ENCODE results near the gene NEDD4L. TPM values are rescaled to one million over a fixed set of nuclear protein-coding genes. Genes with fewer than 3 reads are reported as not detected.

Gene NEDD4L
- total and polyA plus RNA-seq, 7 donors: 52.0 to 104 (median 57.4) TPM

GRCh38 chr18:58025733-58026132 is 18.3 kb upstream of the NEDD4L start:
- DNase-seq: no peak
- Histone ChIP-seq H3K9me3 (no peaks in the 10 kb centered on the region), H3K27me3 (no peaks in the 10 kb centered on the region), H3K4me3 (no peak overlapping the region), H3K36me3 (no peaks in the 10 kb centered on the region), H3K27ac (no peak overlapping the region), H3K4me1 (no peaks in the 10 kb centered on the region)
- whole genome bisulfite sequencing, 2 donors: 35 to 61% methylated on average over 2 of the region's 2 CpGs
- TF ChIP-seq EP300 (IDR thresholded peaks at IDR 0.05) (no peak), POLR2AphosphoS5 (IDR thresholded peaks at IDR 0.05) (no peak), POLR2A (IDR thresholded peaks at IDR 0.05) (no peak), CTCF (IDR thresholded peaks at IDR 0.05) (no peak)
- intact Hi-C loops (cut with DNase I): no loop called here

GRCh38 chr18:58026395-58026794 is 17.6 kb upstream of the NEDD4L start:
- no peaks in the 10 kb centered on the region for H3K4me1 ChIP-seq
- intact Hi-C loops (cut with DNase I): no loop called here
- H3K27ac ChIP-seq: no peak overlapping the region
- 83 to 86% methylated on average over 3 of the region's 3 CpGs for WGBS, 2 donors
- H3K9me3 ChIP-seq: no peaks in the 10 kb centered on the region
- no peak for DNase-seq
- H3K36me3 ChIP-seq: no peaks in the 10 kb centered on the region
- no peak overlapping the region for H3K4me3 ChIP-seq
- no peaks in the 10 kb centered on the region for H3K27me3 ChIP-seq
- TF ChIP-seq POLR2AphosphoS5 (IDR thresholded peaks at IDR 0.05) (no peak), CTCF (IDR thresholded peaks at IDR 0.05) (no peak), POLR2A (IDR thresholded peaks at IDR 0.05) (no peak), EP300 (IDR thresholded peaks at IDR 0.05) (no peak)

- no peak overlapping the region for H3K27ac ChIP-seq
- H3K4me1 ChIP-seq: no peaks in the 10 kb centered on the region
- TF ChIP-seq CTCF (IDR thresholded peaks at IDR 0.05) (no peak), POLR2A (IDR thresholded peaks at IDR 0.05) (no peak), POLR2AphosphoS5 (IDR thresholded peaks at IDR 0.05) (no peak), EP300 (IDR thresholded peaks at IDR 0.05) (no peak)
- no peaks in the 10 kb centered on the region for H3K9me3 ChIP-seq
- H3K4me3 ChIP-seq: no peak overlapping the region
- H3K27me3 ChIP-seq: no peaks in the 10 kb centered on the region
- no peak for DNase-seq
- 48% methylated on average over 2 of the region's 2 CpGs for WGBS, 2 donors
- no peaks in the 10 kb centered on the region for H3K36me3 ChIP-seq
- intact Hi-C loops (cut with DNase I): no loop called here
Measured at GRCh38 chr18:58026857-58027256, 17.2 kb upstream of the NEDD4L start.

GRCh38 chr18:58027341-58027740 is 16.7 kb upstream of the NEDD4L start:
- Histone ChIP-seq H3K4me1 (no peaks in the 10 kb centered on the region), H3K9me3 (no peaks in the 10 kb centered on the region), H3K27ac (no peak overlapping the region), H3K4me3 (no peak overlapping the region), H3K27me3 (no peaks in the 10 kb centered on the region), H3K36me3 (no peaks in the 10 kb centered on the region)
- TF ChIP-seq EP300 (IDR thresholded peaks at IDR 0.05) (no peak), CTCF (IDR thresholded peaks at IDR 0.05) (no peak), POLR2A (IDR thresholded peaks at IDR 0.05) (no peak)
- intact Hi-C loops (cut with DNase I): no loop called here
- WGBS, 2 donors: 76 to 85% methylated on average over 3 of the region's 3 CpGs
- no peak for DNase-seq

- Histone ChIP-seq H3K9me3 (no peaks in the 10 kb centered on the region), H3K4me1 (no peaks in the 10 kb centered on the region), H3K4me3 (no peak overlapping the region), H3K27me3 (no peaks in the 10 kb centered on the region), H3K27ac (no peak overlapping the region), H3K36me3 (no peaks in the 10 kb centered on the region)
- TF ChIP-seq POLR2AphosphoS5 (IDR thresholded peaks at IDR 0.05) (no peak), EP300 (IDR thresholded peaks at IDR 0.05) (no peak), CTCF (IDR thresholded peaks at IDR 0.05) (no peak), POLR2A (IDR thresholded peaks at IDR 0.05) (no peak)
- 73 to 77% methylated on average over 4 of the region's 4 CpGs for WGBS, 2 donors
- DNase-seq: no peak
- intact Hi-C loops (cut with DNase I): no loop called here
Measured at GRCh38 chr18:58028109-58028784, 15.8 kb upstream of the NEDD4L start.

Data from sigmoid colon (tissue), 7 donors.